Left hindlimb (tissue), 1 donor: ENCODE data around the gene FAM185A.
"Not testable (repeated sequence)": the region's sequence is repeated elsewhere in the genome, so short reads cannot be mapped to it uniquely, and the experiment has no call there.

Source experiments
- DNase-seq: peaks from one replicate; pipeline ENCODE4 v3.0.0-alpha.2; 2018

The FAM185A gene

GRCh38 chr7:102780926-102781325 lies 32.1 kb downstream of the FAM185A start:
- not testable (repeated sequence) for DNase-seq

- not testable (repeated sequence) for DNase-seq
Observed at GRCh38 chr7:102788770-102789169, 40.0 kb downstream of the FAM185A start.

GRCh38 chr7:102790364-102791100 lies 41.7 kb downstream of the FAM185A start:
- DNase-seq = not testable (repeated sequence)

GRCh38 chr7:102791367-102791766 lies 42.6 kb downstream of the FAM185A start:
- DNase-seq = not testable (repeated sequence)

GRCh38 chr7:102791831-102792230 lies 43.0 kb downstream of the FAM185A start:
- not testable (repeated sequence) for DNase-seq

- not testable (repeated sequence) for DNase-seq
Observed at GRCh38 chr7:102794567-102794966, 45.8 kb downstream of the FAM185A start.

- DNase-seq = not testable (repeated sequence)
Observed at GRCh38 chr7:102795987-102796595, 47.3 kb downstream of the FAM185A start.

GRCh38 chr7:102806613-102807012 lies 57.8 kb downstream of the FAM185A start:
- no peak for DNase-seq

GRCh38 chr7:102810916-102811315 lies 62.1 kb downstream of the FAM185A start:
- no peak for DNase-seq

GRCh38 chr7:102811942-102812678 lies 63.3 kb downstream of the FAM185A start:
- DNase-seq = no peak

GRCh38 chr7:102813191-102814024 lies 64.6 kb downstream of the FAM185A start:
- DNase-seq = no peak

- no peak for DNase-seq
Observed at GRCh38 chr7:102814025-102814471, 65.2 kb downstream of the FAM185A start.

- DNase-seq = no peak
Observed at GRCh38 chr7:102817616-102818573, 69.1 kb downstream of the FAM185A start.

- no peak for DNase-seq
Observed at GRCh38 chr7:102819151-102819550, 70.4 kb downstream of the FAM185A start.

GRCh38 chr7:102821994-102822747 lies 73.4 kb downstream of the FAM185A start:
- DNase-seq = no peak

- no peak for DNase-seq
Observed at GRCh38 chr7:102823390-102824119, 74.8 kb downstream of the FAM185A start.

GRCh38 chr7:102828286-102828685 lies 79.5 kb downstream of the FAM185A start:
- DNase-seq = no peak

- no peak for DNase-seq
Observed at GRCh38 chr7:102829075-102829474, 80.3 kb downstream of the FAM185A start.

GRCh38 chr7:102830197-102830596 lies 81.4 kb downstream of the FAM185A start:
- DNase-seq = no peak

GRCh38 chr7:102832674-102833073 lies 83.9 kb downstream of the FAM185A start:
- DNase-seq = no peak
